Measurements from ENCODE around the gene ESPN. TPM values are rescaled to one million over a fixed set of nuclear protein-coding genes. Genes with fewer than 3 reads are reported as not detected.

ESPN gene
- polyA plus RNA-seq, 1 experiment, result not detected

GRCh38 chr1:6440198-6441126 is 15.9 kb downstream of the ESPN start:
- 0 out of 2 replicates have a peak, but pooled peaks have one; percentile 4 for TF ChIP-seq CTCF (IDR thresholded peaks at IDR 0.05; ENCODE audit: low read depth, low read length)
- POLR2A ChIA-PET, result no interaction called here
- CTCF ChIA-PET, result interaction anchor here (0.6 to 2.0 kb wide), 8 partner anchors 9 to 93 kb away, joined by 3 to 8 read pairs (median 4); no protein-coding TSS in a partner anchor
- DNase-seq (ENCODE audit: low read depth, low spot score), result no peak
- H3K4me3 ChIP-seq (ENCODE audit: low read depth, low read length), result peak overlapping the region; percentile 13; the same call in 1 of the 2 replicates
- no peaks in the 10 kb centered on the region for H3K9me3 ChIP-seq (ENCODE audit: control insufficient read depth, insufficient read depth, low read length)
- peaks cover 20% of the 10 kb centered on the region for H3K27me3 ChIP-seq (ENCODE audit: control insufficient read depth, insufficient read depth, low read length)
- H3K27ac ChIP-seq (ENCODE audit: low read depth, low read length), result no peak overlapping the region

DNA sequence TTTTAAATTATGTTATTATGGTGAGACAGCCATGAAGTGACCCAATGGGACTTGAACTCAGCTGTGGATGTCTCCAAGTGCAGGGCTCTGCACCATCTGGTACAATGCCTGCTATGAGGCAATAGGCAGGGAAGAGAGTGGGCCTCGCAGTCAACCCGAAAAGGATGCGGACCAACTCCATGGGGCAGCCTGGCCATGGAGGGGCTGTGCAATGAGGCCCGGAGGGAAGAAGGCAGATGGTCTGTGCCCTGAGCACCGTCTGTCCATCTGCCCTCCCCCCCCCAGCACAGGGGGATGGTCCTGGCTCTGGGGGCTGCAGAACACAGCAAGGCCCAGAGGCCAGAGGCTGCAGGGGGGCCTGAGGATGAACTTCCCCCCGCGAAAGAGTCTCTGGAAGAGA is 17.0 kb downstream of the ESPN start:
- ChIA-PET CTCF (interaction anchor here (0.6 to 1.5 kb wide), 3 partner anchors 33 to 79 kb away, joined by 4 to 6 read pairs (median 6); no protein-coding TSS in a partner anchor), POLR2A (no interaction called here)
- H3K4me3 ChIP-seq (ENCODE audit: low read depth, low read length), result no peak overlapping the region
- DNase-seq (ENCODE audit: low read depth, low spot score), result no peak
- H3K27ac ChIP-seq (ENCODE audit: low read depth, low read length), result no peak overlapping the region
- no peaks in the 10 kb centered on the region for H3K9me3 ChIP-seq (ENCODE audit: control insufficient read depth, insufficient read depth, low read length)
- no peak for TF ChIP-seq CTCF (IDR thresholded peaks at IDR 0.05; ENCODE audit: low read depth, low read length)
- H3K27me3 ChIP-seq (ENCODE audit: control insufficient read depth, insufficient read depth, low read length), result peaks cover 29% of the 10 kb centered on the region

- Histone ChIP-seq H3K27me3 (ENCODE audit: control insufficient read depth, insufficient read depth, low read length) (peaks cover 47% of the 10 kb centered on the region), H3K9me3 (ENCODE audit: control insufficient read depth, insufficient read depth, low read length) (peaks cover 6% of the 10 kb centered on the region; the same call in 1 of the 2 replicates), H3K27ac (ENCODE audit: low read depth, low read length) (no peak overlapping the region), H3K4me3 (ENCODE audit: low read depth, low read length) (no peak overlapping the region)
- DNase-seq (ENCODE audit: low read depth, low spot score), result no peak
- TF ChIP-seq CTCF (IDR thresholded peaks at IDR 0.05; ENCODE audit: low read depth, low read length), result no peak
- ChIA-PET POLR2A (interaction anchor here (0.7 kb wide), 1 partner anchor 1008 kb away, joined by 6 read pairs; no protein-coding TSS in a partner anchor), CTCF (interaction anchor here (0.6 to 1.0 kb wide), 4 partner anchors 15 to 75 kb away, joined by 3 to 5 read pairs (median 4); no protein-coding TSS in a partner anchor)
Observed at GRCh38 chr1:6443339-6444115, 19.0 kb downstream of the ESPN start.

DNA sequence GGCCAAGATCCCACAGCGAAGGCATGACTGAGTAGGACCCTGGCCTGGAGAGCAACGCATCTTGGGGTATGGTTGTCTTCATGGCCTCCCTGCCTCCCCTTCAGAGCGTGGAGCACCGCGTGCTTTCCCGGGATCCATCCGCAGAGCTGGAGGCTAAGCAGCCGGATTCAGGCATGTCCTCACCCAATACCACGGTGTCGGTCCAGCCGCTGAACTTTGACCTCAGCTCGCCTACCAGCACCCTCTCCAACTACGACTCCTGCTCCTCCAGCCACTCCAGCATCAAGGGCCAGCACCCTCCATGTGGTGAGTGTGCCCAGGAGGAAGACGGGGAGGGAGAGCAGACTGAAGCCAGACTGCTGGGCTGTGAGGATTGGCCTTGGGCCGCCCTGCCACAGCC is 19.8 kb downstream of the ESPN start:
- H3K27me3 ChIP-seq (ENCODE audit: control insufficient read depth, insufficient read depth, low read length), result peaks cover 52% of the 10 kb centered on the region
- no peak overlapping the region for H3K27ac ChIP-seq (ENCODE audit: low read depth, low read length)
- ChIA-PET CTCF (no interaction called here), POLR2A (no interaction called here)
- no peak for TF ChIP-seq CTCF (IDR thresholded peaks at IDR 0.05; ENCODE audit: low read depth, low read length)
- peaks cover 6% of the 10 kb centered on the region; the same call in 1 of the 2 replicates for H3K9me3 ChIP-seq (ENCODE audit: control insufficient read depth, insufficient read depth, low read length)
- H3K4me3 ChIP-seq (ENCODE audit: low read depth, low read length), result no peak overlapping the region
- DNase-seq (ENCODE audit: low read depth, low spot score), result no peak

Data from AG04450 (cell line).